Mucosa of rectum (tissue), 2 donors: Measurements from ENCODE around the gene DPT.

ENCODE experiments used
- H3K27ac ChIP-seq, 2 donors: one replicate each; pipeline ENCODE4 v1.7.0; 2013; ENCODE audit warnings: inconsistent platforms in 2 of 2, low read depth in 2 of 2, low read length in 2 of 2
- H3K27me3 ChIP-seq, 2 donors: one replicate each; pipeline ENCODE4 v1.7.0; 2013; ENCODE audit warnings: low read length in 2 of 2; ENCODE audit not compliant: control insufficient read depth in 2 of 2, insufficient read depth in 2 of 2
- H3K36me3 ChIP-seq, 2 donors: one replicate each; pipeline ENCODE4 v1.7.0; 2013; ENCODE audit warnings: low read length in 2 of 2; ENCODE audit not compliant: control insufficient read depth in 2 of 2, insufficient read depth in 2 of 2
- H3K4me1 ChIP-seq, 2 donors: one replicate each; pipeline ENCODE4 v1.7.0; 2013; ENCODE audit warnings: low read length in 2 of 2, mild to moderate bottlenecking in 1 of 2; ENCODE audit not compliant: control insufficient read depth in 2 of 2, insufficient read depth in 2 of 2
- H3K4me3 ChIP-seq, 2 donors: one replicate each; pipeline ENCODE4 v1.7.0; 2013; ENCODE audit warnings: low read length in 2 of 2
- H3K9ac ChIP-seq, 2 donors: one replicate each; pipeline ENCODE4 v1.7.0; 2013; ENCODE audit warnings: low read length in 2 of 2, low read depth in 1 of 2, mild to moderate bottlenecking in 1 of 2
- H3K9me3 ChIP-seq, 2 donors: one replicate each; pipeline ENCODE4 v1.7.0; 2013; ENCODE audit warnings: low read length in 2 of 2; ENCODE audit not compliant: control insufficient read depth in 2 of 2
- donor health status: healthy.
- donor health status: Normal muscosa, but diverticular disease.

Gene DPT

DNA sequence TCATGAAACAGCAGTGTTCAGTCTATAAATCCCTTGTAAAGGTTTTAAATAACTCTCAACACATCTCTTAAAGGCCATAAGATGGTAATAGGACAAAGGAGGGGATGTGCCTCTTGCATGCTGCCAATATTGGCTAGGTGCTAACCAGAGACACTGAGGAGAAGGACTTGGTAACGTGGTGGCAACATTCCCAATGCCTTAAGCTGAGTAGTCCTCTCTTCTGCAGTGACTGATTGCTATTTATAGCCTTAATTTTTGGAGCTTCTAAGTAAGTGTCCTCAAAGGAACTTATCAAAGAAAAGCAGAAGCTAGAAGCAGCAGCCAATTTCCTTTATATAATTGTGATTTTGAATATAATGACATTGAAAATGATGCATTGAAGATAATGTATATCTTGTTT lies 63.0 kb downstream of the DPT start:
- no peak overlapping the region for H3K27ac ChIP-seq
- H3K4me1 ChIP-seq, result peaks cover 0 to 11% of the 10 kb centered on the region in 2 donors
- no peaks in the 10 kb centered on the region for H3K9me3 ChIP-seq
- H3K27me3 ChIP-seq, result no peaks in the 10 kb centered on the region
- no peak overlapping the region for H3K4me3 ChIP-seq
- H3K36me3 ChIP-seq, result no peaks in the 10 kb centered on the region
- no peak overlapping the region for H3K9ac ChIP-seq

DNA sequence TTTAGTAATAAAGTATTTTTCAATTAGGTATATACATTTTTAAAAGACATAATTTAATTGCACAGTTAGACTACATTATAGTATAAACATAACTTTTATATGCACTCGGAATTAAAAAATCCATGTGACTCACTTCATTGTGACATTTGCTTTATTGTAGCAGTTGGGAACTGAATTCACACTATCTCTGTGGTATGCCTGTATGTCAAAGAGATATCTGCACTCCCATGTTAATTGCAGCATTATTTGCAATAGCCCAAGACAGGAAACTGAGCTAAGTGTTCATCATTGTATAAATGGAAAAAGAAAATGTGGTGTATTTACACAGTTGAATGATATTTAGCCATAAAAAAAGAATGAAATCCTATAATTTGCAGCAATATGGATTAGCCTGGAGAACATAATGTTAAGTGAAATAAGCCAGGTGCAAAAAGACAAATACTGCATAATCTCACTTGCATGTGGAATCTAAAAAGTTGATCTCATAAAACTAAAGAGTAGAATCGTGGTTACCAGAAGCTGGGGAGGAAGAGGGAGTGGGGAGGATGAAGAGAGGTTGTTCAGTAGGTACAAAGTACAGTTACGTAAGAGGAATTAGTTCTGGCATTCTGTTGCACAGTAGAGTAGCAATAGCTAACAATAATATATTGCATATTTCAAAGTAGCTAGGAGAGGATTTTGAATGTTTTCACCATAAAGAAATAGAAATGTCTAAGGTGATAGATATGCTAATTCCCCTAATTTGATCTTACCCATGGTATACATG lies 64.8 kb downstream of the DPT start:
- Histone ChIP-seq H3K4me1 (peaks cover 0 to 11% of the 10 kb centered on the region in 2 donors), H3K27ac (no peak overlapping the region), H3K36me3 (no peaks in the 10 kb centered on the region), H3K4me3 (no peak overlapping the region), H3K9ac (no peak overlapping the region), H3K9me3 (no peaks in the 10 kb centered on the region), H3K27me3 (no peaks in the 10 kb centered on the region)

DNA sequence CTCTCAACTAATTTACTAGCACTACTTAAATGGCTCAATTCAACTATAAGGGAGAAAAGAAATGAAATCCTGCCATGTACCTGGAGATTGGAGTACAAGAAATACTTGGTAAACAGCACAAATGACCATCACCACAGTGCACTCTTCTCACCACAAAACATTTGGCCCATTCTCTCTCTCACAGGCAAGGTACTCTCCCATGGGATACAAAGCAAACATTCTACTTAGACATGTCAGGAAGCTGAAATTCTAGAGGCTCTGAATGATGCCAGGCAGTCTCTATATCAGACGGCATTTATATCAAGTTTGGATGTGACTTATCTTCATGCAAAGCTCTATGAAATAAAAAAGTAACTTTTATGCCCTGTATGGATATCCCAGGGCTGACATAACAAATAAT lies 72.5 kb downstream of the DPT start:
- no peaks in the 10 kb centered on the region for H3K36me3 ChIP-seq
- H3K9me3 ChIP-seq, result no peaks in the 10 kb centered on the region
- no peak overlapping the region for H3K27ac ChIP-seq
- no peak overlapping the region for H3K4me3 ChIP-seq
- no peaks in the 10 kb centered on the region for H3K4me1 ChIP-seq
- H3K9ac ChIP-seq, result no peak overlapping the region
- no peaks in the 10 kb centered on the region for H3K27me3 ChIP-seq

DNA sequence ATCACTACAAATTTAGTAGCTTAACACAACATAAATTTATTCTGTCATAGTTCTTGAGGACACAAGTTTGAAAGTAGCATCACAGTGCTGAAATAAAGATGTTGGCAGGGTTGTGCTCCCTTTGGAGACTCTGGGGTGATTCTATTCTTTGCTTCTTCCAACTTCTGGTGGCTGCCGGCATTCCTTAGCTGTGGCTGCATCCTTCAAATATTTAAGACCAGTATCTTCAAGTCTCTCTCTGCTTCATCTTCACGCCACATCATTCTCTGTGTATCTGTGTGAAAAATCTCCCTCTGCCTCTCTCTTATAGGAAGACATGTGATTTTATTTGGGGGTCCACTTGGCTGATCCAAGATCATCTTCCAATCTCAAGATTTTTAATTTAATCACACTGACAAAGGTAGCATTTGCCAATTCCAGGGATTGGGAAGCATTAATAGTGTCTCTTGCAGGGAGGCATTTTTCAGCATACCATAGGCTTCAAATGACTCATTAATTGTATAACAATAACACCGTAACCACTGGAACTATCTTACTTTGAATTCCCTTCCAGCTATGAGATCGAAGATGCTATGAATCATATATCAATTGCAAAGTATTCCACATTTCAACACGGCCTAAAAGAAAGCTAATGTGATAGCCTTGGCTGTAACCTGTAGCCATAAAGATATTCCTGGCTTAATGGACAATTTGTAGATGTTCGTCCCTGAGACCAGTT lies 74.6 kb downstream of the DPT start:
- no peaks in the 10 kb centered on the region for H3K9me3 ChIP-seq
- no peaks in the 10 kb centered on the region for H3K36me3 ChIP-seq
- no peak overlapping the region for H3K27ac ChIP-seq
- no peaks in the 10 kb centered on the region for H3K4me1 ChIP-seq
- no peaks in the 10 kb centered on the region for H3K27me3 ChIP-seq
- H3K9ac ChIP-seq, result no peak overlapping the region
- H3K4me3 ChIP-seq, result no peak overlapping the region

DNA sequence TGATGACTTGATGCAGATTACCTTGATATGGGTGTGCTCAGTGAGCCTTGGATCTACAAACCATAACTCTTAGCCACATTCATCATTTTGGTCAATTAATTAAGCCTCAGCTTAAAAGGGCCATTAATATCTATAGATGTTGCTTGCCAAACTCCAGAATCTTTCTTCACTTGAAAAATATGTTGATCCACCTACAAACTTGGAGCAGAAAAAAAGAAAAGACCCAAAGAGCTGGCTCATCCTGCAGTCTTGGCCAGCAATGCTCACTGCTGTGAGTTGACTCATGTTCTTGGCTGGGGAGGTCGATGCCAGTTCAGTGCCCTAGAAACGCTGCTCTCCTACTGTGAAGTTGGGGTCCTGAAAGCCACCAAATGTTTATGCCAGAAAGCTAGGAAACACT lies 75.4 kb downstream of the DPT start:
- Histone ChIP-seq H3K27ac (no peak overlapping the region), H3K4me1 (no peaks in the 10 kb centered on the region), H3K27me3 (no peaks in the 10 kb centered on the region), H3K9me3 (no peaks in the 10 kb centered on the region), H3K36me3 (no peaks in the 10 kb centered on the region), H3K9ac (no peak overlapping the region), H3K4me3 (no peak overlapping the region)

DNA sequence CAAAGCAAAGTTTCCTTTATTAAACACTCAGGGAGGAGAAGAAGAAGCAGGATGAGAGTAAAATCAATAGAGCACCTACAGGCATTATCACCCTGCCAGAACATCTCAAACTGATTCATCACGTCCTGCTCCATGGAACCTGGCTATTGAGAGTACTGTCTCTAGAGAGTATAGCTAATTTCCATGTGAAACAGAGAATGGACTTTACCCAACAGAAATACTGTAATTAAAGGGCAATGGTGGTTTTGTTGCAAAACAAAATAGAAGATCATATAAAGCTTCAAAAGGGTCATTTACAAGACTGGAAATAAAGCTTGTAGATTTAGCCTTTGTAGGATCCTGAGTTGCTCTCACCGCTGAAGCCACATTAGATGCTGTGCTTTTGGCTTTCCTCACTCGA lies 83.3 kb downstream of the DPT start:
- Histone ChIP-seq H3K36me3 (no peaks in the 10 kb centered on the region), H3K27ac (no peak overlapping the region), H3K4me3 (no peak overlapping the region), H3K9me3 (no peaks in the 10 kb centered on the region), H3K27me3 (no peaks in the 10 kb centered on the region), H3K9ac (no peak overlapping the region), H3K4me1 (no peaks in the 10 kb centered on the region)
